ENCODE data around the gene BFSP1.

DNA sequence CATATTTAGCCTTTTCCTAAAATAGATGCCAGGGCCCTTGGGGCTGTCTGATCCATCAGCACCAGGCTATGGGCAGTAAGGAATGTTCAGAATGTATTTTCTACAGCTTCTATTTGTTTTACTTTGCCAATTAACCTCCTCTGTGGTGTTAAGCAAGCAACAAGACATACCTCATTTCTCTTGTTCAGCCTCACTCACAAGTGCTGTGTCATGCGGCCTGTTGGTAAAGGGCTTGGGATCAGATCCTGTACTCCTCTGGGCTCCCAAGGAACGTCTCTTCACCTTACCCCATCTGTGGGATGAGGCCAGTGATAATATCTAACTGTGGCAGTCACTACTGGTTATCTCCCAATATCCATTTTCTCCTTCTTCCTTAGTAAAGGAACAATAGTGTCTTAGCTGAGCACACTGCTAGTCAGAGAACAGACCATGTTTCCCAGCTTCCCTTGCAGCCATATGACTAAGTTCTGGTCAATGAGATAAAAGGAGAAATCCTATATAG, 31.7 kb upstream of the BFSP1 start:
- TF ChIP-seq GATA2 (IDR thresholded peaks at IDR 0.05; ENCODE audit: low read depth, low read length) = no peak
- TF ChIP-seq GATA3 (IDR thresholded peaks at IDR 0.05; ENCODE audit: low read depth, low read length) = no peak

Measured in SH-SY5Y (cell line).